Urothelium cell line (cell line): Measurements from ENCODE around the gene KNSTRN.
A peak's percentile ranks its signal among the peaks of the same experiment; 100 is the strongest.

ENCODE experiments used
- DNase-seq: peaks from one replicate; pipeline ENCODE4 v3.0.0; 2011; ENCODE audit warnings: low spot score, mixed read lengths
- FAIRE-seq: peaks from 2 replicates; lab custom pipeline; 2011; peaks lifted over from hg19 to GRCh38; lab: Jason Lieb, UNC

The KNSTRN gene

DNA sequence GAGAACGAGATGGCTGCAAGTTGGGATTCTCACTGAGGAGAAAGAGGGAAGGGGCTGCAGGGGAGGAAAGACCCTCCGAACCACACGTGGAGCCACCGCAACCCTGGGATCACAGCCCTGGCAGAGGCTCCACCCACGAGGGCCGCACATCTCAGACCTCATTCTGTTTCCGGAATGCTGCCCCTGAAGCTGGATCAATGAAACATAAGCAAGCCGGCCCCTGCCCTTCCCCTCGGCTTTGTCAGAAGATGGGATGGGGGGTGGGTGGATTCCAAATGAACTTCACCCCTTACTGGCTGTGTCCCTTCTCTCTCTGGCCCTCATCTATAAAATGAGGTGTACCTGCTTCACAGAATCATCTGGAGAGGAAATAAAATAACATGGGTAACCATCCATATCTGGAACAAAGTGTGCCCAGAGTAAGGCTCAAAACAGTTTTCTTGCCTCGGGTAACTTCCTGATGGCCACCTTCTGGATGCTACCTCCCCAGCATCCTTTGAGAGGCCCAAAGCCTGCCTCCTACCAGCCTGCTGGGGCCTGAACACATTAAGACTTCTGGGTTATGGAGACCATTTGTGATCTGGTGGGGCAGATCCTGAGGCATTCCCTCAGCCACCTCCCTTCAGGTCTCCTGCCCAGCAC lies 37.2 kb upstream of the KNSTRN start:
- no peak for FAIRE-seq
- no peak for DNase-seq

GRCh38 chr15:40345867-40346578 lies 36.5 kb upstream of the KNSTRN start:
- FAIRE-seq (no peak), DNase-seq (no peak)

DNA sequence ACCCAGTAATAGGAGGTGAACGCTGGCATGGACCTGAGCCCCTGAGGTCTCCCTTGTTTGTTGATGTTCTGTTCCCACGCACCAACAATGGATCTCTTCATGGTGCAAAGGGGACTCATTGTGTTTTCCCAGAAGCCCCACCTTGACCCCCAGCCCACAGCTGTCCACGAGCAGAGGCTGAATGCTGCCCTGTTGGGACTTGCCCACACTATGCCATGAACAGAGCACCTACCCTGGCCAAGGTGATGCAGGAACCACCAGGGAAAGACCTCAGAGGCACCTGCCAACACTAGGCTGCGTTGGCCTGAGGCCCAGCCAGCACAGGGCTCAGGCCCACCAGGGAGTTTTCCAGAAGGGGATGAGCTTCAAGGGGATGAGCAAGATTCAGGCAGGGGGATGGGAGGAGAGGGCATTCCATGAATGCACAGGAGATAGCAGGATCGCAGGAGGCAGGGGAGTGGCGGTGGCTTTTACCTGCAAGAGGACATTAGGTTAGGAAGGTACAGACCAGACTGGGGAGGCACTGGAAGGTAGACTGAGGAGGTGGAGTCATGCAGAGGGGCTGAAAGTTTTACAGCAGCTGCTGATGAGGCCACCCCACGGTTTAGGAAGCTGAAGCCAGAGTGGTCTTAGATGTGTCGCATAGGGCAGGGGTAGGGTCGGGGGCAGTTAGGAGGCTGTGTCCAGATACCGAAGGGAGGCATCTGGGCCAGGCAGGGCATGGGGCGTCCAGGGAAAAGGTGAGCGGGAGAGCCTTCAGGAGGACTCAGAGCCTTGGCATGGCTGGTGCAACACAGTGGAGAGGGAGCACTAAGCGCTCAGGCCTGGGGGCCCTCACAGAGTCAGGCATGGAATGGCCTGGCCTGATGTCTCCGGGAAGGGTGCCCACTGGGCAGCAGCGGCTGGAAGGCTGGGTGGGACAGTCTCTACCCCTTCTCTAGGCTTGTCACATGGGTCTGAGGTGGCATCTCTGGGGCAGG lies 35.7 kb upstream of the KNSTRN start:
- DNase-seq (no peak), FAIRE-seq (no peak)

GRCh38 chr15:40347559-40348473 lies 34.7 kb upstream of the KNSTRN start:
- FAIRE-seq (no peak), DNase-seq (no peak)

GRCh38 chr15:40348474-40348870 lies 34.0 kb upstream of the KNSTRN start:
- FAIRE-seq, result no peak

DNA sequence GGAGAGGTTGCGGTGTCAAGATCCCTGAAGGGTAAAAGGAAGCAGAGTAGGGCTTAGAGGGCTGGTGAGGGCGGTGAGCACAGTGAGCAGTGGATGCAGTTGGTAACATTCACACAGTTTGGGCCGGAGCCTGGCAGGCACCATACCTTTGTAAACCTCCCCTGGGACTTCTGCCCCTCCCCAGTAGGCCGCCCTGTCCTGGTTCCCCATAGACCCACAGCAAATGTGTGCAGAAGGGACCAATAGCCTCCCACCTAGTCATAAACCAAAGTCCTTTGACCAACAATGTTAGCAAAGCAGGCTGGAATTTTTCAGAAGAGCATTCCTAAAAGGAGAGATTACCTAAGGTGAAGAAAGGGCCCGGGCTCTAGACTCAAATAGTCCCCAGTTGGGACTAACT lies 33.4 kb upstream of the KNSTRN start:
- FAIRE-seq, result no peak

More at GRCh38 chr15:40348474-40348870, 34.0 kb upstream of the KNSTRN start:
- no peak for DNase-seq

GRCh38 chr15:40352281-40352901 lies 30.1 kb upstream of the KNSTRN start:
- DNase-seq, result no peak
- no peak for FAIRE-seq

More for the DNA sequence above, 33.4 kb upstream of the KNSTRN start:
- DNase-seq, result no peak

- DNase-seq (no peak), FAIRE-seq (no peak)
Measured at GRCh38 chr15:40353697-40354096, 28.8 kb upstream of the KNSTRN start.

DNA sequence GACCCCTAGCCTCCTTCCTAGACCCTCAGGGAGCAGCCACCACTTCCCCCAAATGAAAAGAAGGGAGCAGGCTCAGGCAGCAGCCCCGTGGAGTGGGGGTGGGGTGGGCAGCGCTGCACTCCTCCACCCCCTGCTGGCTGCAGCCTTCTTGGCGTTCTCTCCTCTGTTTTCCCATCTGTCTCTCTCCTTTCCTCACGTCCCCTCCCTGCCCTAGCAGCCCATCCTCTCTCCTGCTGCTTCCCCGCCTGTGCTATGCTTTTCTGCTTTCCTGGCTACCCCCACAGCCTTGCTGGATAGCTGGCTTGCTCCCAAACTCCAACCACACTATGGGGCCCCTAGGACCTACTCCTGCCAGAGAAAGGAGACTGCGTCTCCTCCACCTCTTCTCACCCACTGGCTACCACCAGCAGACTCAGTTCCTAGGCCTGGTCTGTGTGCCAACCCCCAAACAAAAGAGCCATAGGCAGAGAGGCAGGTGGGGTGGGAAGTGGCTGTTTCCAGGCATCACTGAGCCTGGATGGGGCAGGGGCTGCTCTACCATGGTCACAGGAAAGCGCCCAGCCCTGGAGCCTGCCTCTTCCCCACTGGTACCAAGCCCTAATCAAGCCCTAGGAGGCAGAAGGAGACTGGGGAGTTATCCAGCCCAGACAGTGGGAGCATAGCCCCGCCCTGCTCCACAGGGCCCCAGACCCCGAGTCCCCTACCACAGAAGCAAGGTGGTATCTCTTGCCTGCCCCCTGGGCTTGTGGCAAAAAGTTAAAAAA lies 27.9 kb upstream of the KNSTRN start:
- DNase-seq (peak; percentile 67), FAIRE-seq (no peak)

DNA sequence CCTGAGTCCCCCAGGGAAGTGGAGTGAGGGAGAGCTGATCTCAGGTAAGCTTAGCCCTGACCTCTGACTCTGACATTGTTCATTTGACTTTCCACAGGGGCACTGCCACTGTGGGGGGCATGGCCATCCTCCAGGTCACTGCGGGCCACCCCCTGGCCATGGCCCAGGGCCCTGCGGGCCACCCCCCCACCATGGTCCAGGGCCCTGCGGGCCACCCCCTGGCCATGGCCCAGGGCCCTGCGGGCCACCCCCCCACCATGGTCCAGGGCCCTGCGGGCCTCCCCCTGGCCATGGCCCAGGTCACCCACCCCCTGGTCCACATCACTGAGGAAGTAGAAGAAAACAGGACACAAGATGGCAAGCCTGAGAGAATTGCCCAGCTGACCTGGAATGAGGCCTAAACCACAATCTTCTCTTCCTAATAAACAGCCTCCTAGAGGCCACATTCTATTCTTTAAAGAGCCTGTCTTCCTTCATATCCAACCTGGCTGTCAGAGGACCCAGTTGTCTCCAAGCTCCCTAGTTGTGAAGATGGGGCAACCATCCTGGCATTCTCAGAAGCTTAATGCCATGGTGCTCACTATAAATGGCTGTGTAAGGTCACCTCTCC lies 26.4 kb upstream of the KNSTRN start:
- DNase-seq, result no peak
- FAIRE-seq, result no peak

DNA sequence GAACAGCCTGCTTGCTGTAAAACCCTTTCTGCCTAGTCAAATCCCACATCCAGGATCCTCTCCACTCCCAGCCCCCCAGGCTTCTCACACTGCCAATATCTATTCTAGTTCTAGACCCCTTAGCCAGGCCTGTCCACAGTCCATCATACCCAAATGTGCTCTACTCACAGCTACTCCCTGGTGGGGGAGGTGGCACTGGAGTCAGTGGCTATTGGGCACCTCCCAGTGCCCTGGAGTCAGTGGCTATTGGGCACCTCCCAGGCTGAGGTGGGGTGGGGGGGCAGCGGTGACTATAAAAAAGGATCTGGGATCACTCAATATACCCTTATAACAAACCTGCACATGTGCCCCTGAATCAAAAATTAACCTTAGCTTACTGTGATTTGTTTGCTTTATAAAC lies 25.3 kb upstream of the KNSTRN start:
- DNase-seq, result no peak
- FAIRE-seq, result no peak

GRCh38 chr15:40357723-40358470 lies 24.6 kb upstream of the KNSTRN start, which contains the start of gene DISP2:
Gene DISP2, plus strand, starts transcription at chr15:40358219. Its CDS starts 103 bp downstream, at chr15:40358322.
- FAIRE-seq, result no peak

DNA sequence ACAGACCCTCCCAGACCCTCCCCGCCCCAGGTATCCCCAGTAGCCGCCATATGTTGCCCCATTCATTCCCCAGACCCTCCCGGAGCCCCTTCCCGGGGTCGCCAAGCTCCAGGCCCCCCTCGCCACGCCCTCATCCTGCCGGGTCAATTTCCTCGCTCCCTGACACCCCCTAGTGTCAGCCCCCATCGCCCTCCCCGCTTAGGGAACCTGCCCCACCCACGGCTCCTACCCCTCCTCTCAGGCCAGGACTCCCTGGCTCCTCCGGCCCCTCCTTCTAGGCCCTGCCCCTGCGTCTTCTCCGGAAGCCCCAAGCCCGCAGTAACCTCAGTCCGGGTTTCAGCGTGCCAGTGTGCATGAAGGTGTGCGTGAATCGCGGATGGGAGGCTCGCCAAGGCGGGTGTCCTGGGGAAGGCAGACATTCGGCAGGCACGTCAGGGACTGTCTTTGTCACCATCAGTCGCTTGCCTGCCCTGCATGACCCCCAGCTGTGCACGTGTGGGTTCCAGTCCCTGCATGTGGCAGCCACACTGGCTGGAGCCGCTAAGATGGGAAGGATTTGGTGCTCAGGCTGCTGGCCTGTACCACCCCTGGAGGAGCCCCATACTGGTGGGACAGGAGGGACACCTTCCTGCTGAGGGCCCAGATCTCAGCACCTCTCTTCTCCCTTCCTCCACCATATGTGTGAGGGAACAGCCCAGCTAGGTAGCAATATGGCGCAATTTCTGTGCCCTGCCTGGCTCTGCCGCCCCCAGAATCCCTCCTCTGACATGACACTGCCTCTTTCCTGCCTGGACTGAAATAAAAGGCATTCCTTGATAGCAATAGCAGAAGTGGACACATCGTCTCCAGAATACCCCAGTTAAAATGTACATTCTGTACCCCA lies 23.8 kb upstream of the KNSTRN start:
- FAIRE-seq (no peak), DNase-seq (peak; percentile 62)

More at GRCh38 chr15:40357723-40358470, 24.6 kb upstream of the KNSTRN start, which contains the start of gene DISP2:
- DNase-seq, result peak; percentile 98

GRCh38 chr15:40360015-40360414 lies 22.5 kb upstream of the KNSTRN start:
- FAIRE-seq (no peak), DNase-seq (no peak)

DNA sequence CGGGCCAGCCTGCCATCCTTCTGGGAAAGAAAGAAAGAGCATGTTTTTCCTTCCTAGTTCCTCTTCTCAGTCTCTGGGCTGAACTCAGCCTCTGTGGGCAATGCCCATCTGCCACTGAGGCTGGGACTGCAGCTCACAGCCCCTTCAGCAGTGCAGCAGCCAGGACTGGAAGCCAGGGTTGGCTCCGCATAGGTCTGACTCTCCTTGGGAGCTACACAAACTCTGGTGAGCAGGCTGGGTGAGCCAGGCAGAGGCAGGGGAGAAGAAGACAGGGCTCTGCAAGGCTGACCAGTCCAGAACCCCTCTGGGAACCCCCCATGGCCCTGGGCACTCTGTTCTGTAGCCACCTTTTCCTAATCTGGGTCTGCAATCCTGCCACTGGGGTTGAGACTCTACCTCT lies 20.9 kb upstream of the KNSTRN start:
- DNase-seq (no peak), FAIRE-seq (no peak)

- no peak for DNase-seq
- FAIRE-seq, result no peak
Measured at GRCh38 chr15:40363611-40364010, 18.9 kb upstream of the KNSTRN start.

DNA sequence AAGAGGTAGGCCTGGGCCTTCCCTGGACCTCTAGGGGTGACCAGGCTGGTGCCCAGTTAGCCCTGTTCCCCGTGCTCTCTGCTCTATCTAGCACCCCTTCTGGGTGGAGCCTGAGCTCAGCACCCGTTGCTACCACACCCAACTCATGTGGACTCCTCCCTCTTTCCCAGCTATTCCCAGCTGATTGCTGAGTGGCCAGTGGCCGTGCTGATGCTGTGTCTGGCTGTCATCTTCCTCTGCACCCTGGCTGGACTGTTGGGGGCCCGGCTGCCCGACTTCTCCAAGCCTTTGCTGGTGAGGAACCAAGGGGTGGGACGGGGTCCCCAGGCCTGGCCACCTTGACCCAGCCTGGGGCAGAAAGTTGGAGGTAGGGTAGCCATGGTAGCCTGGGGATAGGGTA lies 18.3 kb upstream of the KNSTRN start:
- DNase-seq (no peak), FAIRE-seq (no peak)
